GM21526 (cell line): ENCODE data around the gene PELO.

Experiments
- ATAC-seq: cut with Tn5 transposase; IDR thresholded peaks from one replicate; pipeline ENCODE4 v1.9.1; 2021; ENCODE audit warnings: moderate library complexity; ENCODE audit not compliant: unreplicated experiment, low FRiP score

The PELO gene

DNA sequence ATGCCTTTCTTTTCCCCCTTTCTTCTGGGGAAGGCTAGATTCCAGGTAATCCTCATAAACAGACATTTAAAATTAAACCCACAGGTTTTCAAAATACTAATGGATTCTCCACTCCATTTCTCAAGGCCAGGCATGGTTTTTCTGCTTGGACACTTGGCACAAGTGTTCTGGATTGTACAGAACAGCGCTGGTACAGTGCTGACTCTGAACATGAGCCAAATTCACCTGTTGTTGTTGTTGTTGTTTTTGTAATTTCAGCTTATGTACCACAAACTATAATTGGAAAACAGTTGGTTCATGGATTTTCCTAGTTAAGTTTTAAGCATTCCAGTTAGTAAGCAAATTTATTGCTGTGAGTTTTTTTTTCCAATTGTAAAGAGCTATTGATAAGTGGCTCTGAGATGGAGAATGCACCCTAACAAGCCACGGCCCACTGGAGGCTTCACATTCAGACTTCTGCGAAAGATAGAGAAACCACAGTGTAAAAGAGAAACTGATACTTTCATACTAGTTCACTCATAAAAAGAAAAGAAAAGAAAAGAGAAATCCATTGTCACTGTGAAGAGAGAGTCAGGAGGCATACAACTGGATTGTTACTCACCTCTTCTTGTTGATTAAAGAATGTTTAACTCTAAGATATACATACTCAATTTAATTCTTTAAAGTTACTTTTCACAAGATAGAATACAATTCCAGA lies 16.2 kb upstream of the PELO start:
- peak; percentile 97 for ATAC-seq

DNA sequence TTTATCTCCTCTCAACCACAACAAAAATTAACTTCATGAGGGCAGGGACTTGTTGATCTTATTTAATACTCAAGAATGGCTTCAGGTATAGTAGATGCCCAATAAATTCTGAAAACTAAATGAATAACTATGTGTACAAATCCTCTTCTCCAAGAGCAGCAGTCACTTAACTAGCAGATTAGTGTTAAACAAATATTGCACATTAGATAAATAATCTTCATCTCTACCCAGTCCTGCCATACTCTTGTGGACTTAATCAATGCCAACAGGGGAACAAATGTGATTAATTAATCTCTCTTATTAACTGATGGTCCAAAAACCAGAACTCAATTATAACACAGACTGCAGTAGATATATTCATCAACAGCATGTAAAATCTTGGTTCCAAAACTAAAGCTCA lies 15.0 kb upstream of the PELO start:
- ATAC-seq, result no peak

DNA sequence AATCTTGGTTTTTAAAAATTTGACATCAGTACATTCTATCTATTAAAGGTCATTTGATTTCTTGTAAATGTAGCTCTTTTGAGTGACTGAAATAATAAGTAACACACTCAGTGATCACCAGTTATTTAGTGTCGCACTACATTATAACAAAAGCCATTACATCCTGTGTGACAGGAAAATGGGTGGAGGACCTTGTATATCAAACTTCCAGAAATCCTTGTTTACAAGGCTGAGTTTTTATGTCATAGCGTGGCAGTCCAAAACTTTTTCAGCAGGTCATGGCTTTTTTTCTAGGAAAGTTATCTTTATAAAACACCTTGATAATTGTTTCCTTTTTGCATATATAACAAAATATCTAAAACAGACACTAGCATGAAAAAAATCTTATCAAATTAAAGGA lies 14.4 kb upstream of the PELO start:
- no peak for ATAC-seq

DNA sequence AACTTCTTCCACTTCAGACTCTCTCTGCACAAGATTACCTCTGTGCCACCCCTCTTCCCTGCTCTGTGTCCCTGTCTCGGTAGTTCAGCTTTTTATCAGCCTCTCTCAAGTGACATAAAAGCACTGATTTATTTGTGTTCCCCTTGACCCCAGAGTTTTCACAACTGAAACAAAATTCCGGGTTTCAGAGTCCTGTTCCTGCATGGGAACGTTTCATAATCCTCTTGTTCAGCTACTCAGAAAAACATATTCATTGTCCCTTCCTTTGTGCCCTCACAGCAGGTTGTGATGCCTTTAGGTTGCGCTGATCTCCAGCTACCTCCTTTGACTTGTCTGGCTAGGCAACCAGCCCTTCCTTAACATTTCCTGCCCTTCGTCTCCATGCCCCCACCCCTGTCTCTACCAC lies 13.7 kb upstream of the PELO start:
- ATAC-seq, result no peak

DNA sequence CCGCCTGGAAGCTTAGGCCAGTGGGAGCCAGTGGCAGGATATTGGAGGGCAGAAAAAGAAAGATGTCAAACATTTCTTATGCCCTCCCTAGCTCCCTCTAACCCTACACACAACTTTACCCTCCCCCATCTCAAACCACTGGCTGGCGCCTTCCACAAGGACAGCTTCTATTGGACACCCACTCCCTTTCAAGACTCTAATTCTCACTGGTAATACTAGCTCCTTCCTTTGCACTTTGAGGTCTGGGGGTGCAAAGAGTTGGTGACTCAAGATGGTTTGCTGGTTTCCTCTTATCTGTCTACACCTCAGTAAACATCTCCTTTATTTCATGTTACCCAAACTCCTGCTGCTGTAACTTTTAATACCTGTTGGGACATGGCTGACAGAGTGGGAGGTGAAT lies 11.6 kb upstream of the PELO start:
- no peak for ATAC-seq

DNA sequence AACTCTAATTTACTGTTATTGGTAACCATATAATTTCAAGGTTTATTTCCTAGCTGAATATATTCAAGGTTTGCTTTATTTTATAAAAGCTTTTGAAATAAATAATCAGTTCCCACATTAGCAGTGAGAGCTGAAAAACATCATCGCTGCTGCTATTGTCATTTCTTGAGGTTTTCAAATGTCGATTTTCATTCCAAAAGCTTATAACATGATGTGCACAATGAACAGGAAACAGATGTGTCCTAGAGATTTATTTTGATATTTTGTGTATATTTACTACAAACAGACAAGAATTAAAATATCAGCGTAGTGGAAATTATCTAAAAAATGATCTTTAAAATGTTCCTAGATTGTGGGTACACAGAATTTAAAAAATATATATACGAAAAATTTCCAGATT lies 10.5 kb upstream of the PELO start:
- ATAC-seq, result no peak

DNA sequence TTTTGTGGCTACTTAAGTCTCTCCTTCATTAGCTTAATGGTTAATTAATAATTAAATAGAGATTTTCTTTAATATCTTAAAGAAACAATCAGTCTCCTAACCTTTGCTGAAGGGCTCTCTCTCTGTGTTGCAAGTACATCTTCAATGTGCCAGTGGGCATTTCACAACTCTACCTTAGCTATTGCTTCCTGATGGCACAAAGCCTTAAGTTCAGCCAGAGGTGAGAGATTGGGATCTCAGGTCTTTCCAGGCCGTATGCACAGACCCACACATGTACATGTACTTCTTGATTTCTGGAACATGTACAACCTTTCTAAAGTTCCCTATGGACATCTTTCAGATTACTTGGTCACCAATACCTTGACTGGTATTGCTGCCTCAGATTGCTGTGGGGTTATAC lies 8.9 kb upstream of the PELO start:
- no peak for ATAC-seq

DNA sequence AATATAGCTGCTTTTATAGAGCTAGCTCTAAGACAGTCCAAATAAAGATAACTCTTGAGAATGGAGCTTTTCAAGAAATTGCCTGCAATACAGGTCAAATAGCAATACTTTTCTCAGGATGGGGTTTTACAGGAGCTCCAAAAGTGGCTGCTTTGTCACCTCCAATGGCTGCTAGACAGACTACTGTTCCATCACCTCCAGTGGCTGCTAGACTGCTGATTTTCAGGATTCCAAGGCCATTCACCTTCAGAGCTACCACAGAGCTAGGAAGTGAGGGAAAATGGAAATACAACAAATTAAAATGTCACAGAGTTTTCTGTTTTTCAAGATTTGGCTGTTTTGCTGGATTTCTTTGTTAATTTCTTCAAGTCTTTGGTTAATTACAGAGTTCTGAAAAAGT lies 8.5 kb upstream of the PELO start:
- no peak for ATAC-seq

DNA sequence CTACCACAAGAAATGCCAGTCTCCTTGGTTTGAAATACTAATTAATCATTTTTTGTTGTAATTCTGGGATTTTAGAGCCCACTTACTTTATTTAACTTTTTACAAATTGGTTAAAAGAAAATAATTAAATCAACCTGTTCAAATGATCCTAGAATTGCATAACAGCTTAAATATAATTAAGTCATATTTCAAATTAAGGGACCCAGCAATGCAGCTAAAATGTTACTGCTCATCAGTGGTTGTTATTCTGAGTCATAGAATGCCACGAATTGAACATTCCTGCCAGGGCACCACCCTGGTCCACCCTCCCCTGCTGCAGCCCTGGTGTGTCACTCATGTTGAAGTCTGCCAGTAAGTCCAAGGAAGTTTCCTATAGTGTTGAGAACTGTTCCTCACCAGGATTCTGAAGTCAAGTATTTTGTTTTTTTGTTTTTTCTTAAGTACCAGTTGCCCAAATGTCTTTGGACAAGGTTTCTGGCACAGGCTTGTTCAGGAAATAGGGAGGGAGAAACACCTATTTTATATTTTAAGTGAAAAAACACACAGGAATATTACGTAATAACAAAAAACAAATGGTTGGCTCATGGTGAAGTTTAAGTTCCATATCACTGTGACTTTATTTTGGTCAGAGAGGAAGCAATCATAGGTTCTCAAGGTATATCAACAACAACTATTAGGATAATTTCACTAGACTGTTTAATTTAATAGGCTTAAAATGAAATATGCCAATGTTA lies 4.3 kb upstream of the PELO start:
- ATAC-seq, result no peak

DNA sequence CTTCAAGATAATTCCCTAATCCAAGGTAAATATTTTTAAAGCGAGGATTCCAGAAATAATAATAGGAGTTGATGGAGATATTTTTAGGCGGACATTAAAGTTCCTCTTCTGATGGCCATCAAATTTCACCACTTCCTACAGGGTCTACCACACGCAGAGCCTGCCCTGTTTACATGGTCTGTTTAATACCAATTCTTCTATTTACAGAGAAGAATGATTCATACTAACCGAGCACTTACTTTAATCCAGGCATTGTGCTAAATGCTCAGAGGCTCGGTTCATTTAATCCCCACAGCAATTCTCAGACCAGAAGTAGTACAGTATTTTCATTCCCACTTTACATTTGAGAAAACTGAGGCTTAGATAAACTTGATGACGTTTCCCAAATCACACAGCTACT lies 3.0 kb upstream of the PELO start:
- ATAC-seq, result no peak

DNA sequence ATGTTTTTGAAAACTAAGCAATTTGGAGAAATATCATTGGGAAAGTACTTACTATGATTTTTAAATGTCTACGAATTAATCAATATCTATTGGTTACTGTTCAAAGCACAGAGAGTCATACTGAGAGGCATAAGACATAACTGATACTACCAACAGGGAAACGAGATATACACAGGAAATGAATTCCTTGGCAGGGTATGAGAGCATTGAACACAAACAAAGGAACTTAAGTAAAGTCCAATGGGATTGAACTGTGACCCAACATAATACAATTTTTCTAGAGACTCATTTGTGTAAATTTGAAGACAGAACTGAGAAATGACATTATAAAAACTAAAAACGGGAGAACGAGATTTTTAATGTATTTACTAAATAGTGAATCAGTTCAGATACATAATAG lies 1.3 kb upstream of the PELO start:
- no peak for ATAC-seq

DNA sequence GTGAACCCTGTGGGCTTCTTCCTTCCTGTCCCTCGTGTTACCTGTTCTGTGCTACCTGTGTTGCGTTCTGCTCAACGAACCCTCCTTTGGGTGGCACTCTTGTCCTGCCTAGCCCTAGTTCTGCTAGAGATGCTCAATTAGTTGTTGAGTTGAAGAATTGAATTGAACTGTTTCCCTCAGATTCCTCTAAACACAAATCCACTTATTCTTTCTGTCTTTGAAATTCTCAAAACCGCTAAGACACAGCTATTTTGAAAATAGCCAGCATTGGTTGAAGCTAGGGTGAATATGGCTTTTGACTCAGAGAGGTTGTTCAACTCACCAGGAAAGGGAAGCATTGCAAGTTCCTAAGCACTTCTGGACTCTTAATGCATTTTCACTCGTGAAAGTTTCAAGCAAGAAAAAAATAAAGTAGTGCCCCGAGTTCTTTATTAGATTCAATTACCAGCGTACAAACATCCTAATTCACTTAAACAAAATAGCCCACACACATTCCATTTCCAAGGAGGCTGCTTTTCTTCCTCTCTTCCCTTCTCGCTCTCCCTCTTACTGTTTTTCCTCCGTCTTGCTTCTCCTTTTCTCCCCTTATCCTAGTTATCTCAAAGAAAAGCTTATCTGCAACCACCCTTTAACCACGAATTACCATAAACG lies 642 bp upstream of the PELO start:
- ATAC-seq, result no peak

DNA sequence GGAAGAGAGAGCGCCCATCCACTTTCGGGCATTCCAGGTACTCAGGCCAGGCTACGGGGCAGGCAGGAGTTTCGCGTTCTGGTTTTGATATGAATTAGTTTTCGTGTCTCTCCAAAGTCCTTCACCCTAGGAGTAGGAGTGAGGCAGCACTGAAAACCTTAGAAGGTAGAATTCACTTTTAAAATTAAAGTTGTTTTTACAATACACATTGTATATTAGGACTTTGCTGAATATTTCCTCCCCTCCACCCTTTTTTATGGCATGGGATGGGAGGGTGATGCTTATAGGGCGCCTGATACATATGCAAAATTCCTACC lies 747 bp downstream of the PELO start:
- no peak for ATAC-seq

DNA sequence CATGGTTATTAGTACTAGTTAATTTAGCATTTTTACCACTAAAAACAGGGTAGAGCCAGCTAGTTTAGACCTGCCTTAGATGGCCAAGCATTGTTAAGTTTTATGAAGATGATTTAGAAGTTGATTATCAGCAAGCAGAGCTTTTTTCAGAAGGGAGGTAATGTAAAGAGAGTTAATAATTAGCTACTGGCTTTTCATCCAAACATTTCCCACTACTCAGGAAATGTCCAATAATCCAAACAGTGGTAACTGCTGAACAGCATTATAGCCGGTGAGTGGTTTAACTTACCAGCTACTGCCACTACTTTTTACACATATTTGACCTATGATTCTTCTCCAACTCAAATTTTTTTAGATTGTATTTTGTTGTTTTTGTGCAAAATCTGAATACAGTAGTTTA lies 1.7 kb downstream of the PELO start:
- no peak for ATAC-seq

DNA sequence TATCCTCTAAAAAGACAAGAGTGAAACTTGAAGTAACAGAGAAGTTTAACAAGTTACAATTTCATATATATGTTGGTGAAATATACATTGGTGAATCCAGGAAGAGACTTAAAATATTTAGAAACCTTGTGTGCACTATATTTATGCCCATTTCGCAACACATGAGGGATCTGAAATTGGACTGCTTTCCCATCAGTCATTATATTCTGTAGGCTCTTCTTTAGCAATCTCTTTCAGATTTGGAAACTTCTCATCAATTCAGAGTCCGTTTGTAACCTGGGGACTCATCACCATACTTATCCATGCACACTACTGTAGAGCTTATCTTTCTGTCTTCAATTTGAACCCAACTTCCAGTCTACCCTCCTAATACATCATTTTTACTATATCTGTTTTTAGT lies 2.1 kb downstream of the PELO start:
- no peak for ATAC-seq

DNA sequence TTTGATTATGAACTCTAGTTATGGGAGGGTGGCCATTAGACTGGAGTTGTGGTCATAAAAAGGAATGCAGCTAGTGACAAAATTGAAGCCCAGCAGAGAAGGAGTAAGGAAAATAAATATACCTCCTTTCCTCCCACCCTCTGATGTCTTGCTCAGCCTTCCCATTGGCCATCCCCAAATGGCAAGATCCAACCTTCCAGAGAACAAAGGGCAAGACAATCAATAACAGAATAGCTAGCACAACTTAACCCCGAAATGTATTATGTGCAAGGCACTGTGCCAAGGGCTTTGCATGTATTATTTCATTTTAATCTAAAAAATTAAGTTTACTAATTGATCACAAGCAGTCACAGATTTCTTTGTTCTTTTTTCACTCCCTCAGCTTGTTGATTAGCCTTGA lies 3.6 kb downstream of the PELO start:
- no peak for ATAC-seq

DNA sequence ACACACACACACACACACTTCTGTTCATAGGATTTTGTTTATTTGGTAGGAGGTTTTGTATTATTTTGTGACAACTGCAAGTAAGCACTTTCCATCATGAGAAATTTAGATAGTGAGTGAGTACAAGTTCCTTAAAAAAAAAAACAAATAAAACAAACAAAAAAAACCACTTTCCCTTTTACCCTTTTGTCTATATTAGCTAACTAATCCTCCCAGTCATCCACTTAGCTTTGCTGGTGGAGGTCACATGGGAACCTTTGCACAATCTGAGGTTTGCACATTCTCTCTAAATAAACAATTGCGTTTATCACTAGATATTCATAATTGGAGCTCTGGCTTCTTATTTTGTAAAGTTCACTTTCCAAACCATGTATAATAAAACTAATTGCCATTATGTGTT lies 6.8 kb downstream of the PELO start:
- ATAC-seq, result no peak

DNA sequence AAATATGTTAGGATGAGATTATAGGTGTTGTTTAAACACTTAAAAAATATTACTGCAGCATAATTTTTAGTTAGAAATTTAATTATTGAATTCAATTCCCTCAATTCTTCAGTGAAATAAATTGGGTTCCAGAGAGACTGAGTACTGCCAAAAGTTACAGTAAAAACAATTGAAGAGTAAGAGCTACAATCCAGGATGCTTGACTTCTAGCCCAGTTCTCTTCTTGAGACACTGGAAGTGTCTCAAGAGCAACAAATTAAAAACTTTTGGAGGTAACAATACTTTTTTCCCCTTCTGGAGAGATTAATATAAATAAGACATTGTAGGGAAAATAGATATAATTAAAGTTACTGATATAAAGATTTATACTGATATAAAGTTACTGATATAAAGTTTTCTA lies 8.3 kb downstream of the PELO start:
- ATAC-seq, result no peak

DNA sequence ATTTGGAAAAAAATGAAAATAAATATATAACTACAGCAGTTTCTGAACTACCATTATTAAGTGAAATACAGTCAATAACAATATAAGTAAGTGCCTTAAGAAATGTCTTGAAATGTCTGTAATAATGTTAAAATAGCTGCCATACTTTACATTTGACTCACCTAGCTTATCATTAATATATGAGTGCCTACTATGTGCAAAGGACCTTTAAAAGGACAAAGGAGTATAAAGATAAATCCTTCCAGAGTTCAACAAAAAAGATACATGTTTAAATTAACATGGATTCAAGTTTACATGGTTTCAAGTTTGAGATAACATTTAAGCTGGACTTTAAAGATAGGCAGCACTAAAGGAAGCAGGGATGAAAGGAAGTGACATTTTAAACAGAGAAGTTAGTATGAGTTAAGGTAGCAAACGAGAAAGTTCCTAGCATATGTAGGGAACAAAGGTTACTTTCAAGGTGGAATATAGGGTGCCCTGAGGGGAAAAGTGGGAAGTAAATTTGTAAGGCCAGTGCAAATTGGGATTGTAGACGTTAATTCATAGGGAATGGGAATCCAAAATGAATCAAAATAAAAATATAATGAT lies 8.9 kb downstream of the PELO start:
- no peak for ATAC-seq

DNA sequence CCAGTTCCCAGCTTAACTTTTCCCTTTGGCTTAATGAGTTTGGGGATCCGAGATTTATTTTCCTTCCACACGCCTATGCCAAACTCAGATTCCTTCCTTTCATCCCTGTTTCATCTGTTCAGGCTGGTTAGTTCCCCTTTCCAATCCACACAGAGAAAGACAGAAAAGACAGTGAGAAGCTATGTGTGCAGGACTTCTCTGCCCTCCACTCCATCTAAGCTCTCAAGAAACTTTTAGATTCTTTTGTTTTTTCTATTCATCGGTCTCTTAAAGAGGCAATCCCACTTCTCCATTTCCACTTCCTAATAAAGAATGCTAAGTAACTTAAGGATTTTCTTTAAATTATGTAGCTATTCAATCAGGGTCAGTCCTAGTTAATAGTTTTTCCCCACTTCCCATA lies 11.2 kb downstream of the PELO start:
- no peak for ATAC-seq

DNA sequence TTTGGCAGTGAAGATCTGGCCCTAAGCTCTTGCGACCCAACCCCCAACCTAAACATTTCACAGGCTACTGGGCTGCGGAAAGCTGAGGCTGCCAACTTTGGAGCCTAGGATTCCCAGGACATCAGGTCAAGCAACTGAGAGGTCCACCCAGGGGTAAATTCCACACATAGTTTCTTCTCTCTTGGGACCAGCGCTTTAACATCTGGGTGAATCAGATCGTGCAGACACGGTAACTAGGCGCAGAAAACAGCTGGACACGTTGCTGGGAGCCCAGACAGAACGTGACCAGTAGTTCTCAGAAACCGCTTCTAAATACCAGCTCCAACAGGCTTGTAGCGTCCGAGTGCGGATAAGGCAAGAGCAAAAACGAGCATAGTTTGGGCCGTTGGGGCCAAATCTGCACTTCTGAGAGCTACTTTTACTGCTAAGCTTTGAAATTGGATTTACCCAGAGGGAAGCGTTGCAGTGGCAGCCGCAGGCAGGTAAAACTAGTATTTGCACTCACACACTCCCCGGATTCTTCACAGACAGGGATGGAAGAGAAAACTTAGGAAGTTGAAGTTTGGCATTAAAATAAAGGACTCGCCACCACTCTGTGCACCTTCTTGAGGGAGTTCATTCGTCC lies 11.8 kb downstream of the PELO start:
- ATAC-seq, result peak; percentile 28
